Skeletal muscle tissue (tissue), 4 donors: Measurements from ENCODE around the gene ZBTB49. TPM values are rescaled to one million over a fixed set of nuclear protein-coding genes. Genes with fewer than 3 reads are reported as not detected.

Source experiments
- H3K27ac ChIP-seq: one replicate; pipeline ENCODE4 v1.7.0; 2013; ENCODE audit warnings: mild to moderate bottlenecking, low read depth, low read length, inconsistent platforms
- H3K27me3 ChIP-seq, 3 donors: one replicate each; pipeline ENCODE4 v1.7.0; 2013; ENCODE audit warnings: low read length in 3 of 3; ENCODE audit not compliant: control insufficient read depth in 3 of 3, insufficient read depth in 3 of 3
- H3K36me3 ChIP-seq, 3 donors: one replicate each; pipeline ENCODE4 v1.7.0; 2013; ENCODE audit warnings: low read length in 3 of 3; ENCODE audit not compliant: control insufficient read depth in 3 of 3, insufficient read depth in 3 of 3
- H3K4me1 ChIP-seq, 3 donors: one replicate each; pipeline ENCODE4 v1.7.0; 2013; ENCODE audit warnings: low read length in 3 of 3, mild to moderate bottlenecking in 3 of 3; ENCODE audit not compliant: control insufficient read depth in 3 of 3, insufficient read depth in 3 of 3
- H3K4me3 ChIP-seq, 3 donors: one replicate each; pipeline ENCODE4 v1.7.0; 2013; ENCODE audit warnings: low read length in 3 of 3
- H3K9ac ChIP-seq, 3 donors: one replicate each; pipeline ENCODE4 v1.7.0; 2013; ENCODE audit warnings: low read length in 3 of 3, mild to moderate bottlenecking in 3 of 3, moderate library complexity in 2 of 3, low read depth in 1 of 3
- H3K9me3 ChIP-seq, 3 donors: one replicate each; pipeline ENCODE4 v1.7.0; 2013; ENCODE audit warnings: low read length in 3 of 3; ENCODE audit not compliant: control insufficient read depth in 3 of 3
- total RNA-seq: library from RNA; depleted of rRNA; stranded (reverse); fragments of >200 nt; gene quantifications from one replicate; pipeline ENCODE4 v1.2.3, GENCODE V29; 2014
- donor health status: Osteomylitis.

The ZBTB49 gene
- total RNA-seq, 1 donor from 2014 or later = 4.2 TPM

DNA sequence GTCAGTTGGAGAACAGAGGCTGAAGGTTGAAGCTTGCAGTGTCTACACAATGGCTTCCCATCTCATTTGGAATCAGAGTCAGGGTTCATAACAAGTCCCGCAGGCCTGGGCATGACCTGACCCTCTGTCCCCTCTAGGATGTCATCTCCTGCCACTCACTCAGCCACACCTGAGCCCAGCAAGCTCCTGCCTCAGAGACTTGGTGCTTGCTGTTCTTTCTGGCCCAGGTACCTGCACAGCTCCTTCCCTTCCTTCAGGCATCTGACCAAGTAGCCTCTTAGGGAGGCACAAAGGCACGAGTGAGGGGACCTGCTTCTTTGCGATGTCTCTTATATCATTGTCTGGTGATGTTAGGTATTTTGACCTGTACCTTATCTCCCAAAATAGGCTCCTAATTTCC, 9.0 kb downstream of the ZBTB49 start:
- no peak overlapping the region for H3K9ac ChIP-seq
- H3K9me3 ChIP-seq = no peaks in the 10 kb centered on the region
- no peaks in the 10 kb centered on the region for H3K27me3 ChIP-seq
- H3K4me3 ChIP-seq = no peak overlapping the region
- peaks cover 9 to 20% (median 16%) of the 10 kb centered on the region in 3 donors for H3K36me3 ChIP-seq
- peaks cover 0 to 19% (median 14%) of the 10 kb centered on the region in 3 donors for H3K4me1 ChIP-seq
- H3K27ac ChIP-seq = no peak overlapping the region

DNA sequence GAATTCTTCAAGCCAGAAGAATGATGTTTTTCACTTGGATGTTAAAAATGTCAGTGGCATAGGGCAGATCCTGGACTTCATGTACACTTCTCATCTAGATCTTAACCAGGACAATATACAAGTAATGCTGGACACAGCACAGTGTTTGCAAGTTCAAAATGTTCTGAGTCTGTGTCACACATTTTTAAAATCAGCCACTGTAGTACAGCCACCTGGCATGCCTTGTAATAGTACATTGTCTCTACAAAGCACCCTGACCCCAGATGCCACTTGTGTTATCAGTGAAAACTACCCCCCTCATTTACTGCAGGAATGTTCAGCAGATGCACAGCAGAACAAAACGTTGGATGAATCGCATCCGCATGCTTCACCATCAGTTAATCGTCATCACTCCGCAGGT, 11.9 kb downstream of the ZBTB49 start:
- Histone ChIP-seq H3K27me3 (no peaks in the 10 kb centered on the region), H3K4me3 (no peak overlapping the region), H3K36me3 (peaks cover 17 to 28% (median 26%) of the 10 kb centered on the region in 3 donors), H3K27ac (no peak overlapping the region), H3K9ac (no peak overlapping the region), H3K9me3 (no peaks in the 10 kb centered on the region), H3K4me1 (peaks cover 0 to 5% (median 0%) of the 10 kb centered on the region in 3 donors)

DNA sequence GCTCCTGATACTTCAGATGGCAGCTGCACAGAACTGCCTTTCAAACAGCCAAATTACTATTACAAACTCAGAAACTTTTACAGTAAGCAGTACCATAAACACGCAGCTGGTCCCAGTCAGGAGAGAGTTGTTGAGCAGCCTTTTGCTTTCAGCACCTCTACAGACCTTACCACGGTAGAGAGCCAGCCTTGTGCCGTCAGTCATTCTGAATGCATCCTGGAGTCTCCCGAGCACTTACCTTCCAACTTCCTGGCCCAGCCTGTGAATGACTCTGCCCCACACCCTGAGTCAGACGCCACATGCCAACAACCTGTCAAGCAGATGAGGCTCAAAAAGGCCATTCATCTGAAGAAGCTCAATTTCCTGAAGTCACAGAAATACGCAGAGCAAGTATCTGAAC, 12.4 kb downstream of the ZBTB49 start:
- Histone ChIP-seq H3K36me3 (peaks cover 20 to 31% (median 29%) of the 10 kb centered on the region in 3 donors), H3K4me1 (peaks cover 0 to 5% (median 0%) of the 10 kb centered on the region in 3 donors), H3K9me3 (no peaks in the 10 kb centered on the region), H3K4me3 (no peak overlapping the region), H3K9ac (no peak overlapping the region), H3K27ac (no peak overlapping the region), H3K27me3 (no peaks in the 10 kb centered on the region)

DNA sequence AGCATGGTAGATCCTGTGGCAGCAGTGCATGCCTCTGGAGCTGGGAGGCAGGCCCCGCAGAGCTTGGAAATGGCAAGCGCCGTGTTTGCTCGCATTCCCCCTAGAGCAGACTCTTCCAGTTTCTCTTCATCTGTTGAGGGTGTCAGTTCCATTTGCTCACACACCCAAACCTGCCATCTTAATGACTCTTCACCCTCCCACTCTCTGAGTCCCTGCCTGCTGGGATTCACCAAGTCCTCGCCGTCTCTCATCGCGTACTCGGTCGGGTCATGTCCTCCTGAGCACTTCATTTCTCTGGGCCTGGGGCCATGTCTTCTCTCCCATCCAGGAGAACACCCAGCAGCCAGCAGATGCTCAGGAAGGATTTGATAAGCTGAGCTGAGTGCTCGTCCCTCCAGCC, 16.9 kb downstream of the ZBTB49 start:
- H3K27ac ChIP-seq = no peak overlapping the region
- H3K9me3 ChIP-seq = no peaks in the 10 kb centered on the region
- H3K4me3 ChIP-seq = no peak overlapping the region
- H3K9ac ChIP-seq = no peak overlapping the region
- H3K36me3 ChIP-seq = peaks cover 19 to 25% (median 22%) of the 10 kb centered on the region in 3 donors
- peaks cover 0 to 10% (median 5%) of the 10 kb centered on the region in 3 donors for H3K4me1 ChIP-seq
- H3K27me3 ChIP-seq = no peaks in the 10 kb centered on the region

DNA sequence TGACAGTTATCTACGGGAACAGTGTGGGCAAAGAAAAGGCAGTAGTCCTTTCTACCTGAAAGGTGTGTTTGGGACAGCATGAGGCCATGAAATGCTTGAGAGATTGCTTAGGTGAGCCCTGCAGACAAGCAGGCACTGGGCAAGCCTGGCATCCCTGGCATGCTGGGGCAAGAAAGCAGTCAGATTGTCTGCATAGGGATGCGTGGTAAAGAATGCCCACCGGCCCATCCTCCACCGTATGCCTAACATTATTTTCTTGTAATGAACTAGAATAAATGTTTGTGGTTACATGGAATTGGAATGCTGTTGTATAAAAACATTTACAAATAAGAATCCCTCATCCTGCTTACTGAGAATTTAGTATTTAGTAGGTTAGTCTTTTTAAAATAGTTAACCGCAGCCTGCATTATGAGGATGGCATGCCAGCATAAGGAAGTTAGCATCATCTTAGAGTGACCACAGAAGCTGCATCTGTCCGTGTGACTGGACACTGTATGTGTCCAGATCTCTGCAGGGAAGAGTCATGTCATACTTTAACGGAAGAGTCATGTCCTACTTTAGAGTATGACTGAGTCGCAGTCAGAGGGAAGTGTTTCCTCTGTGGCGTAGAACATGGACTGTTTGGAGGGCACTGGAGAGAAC, 18.9 kb downstream of the ZBTB49 start:
- Histone ChIP-seq H3K4me1 (peaks cover 0 to 7% (median 5%) of the 10 kb centered on the region in 3 donors), H3K36me3 (peaks cover 20 to 29% (median 21%) of the 10 kb centered on the region in 3 donors), H3K9ac (peak overlapping the region in 2 of 3 donors; percentile 58 to 81), H3K27me3 (no peaks in the 10 kb centered on the region), H3K9me3 (no peaks in the 10 kb centered on the region), H3K27ac (peak overlapping the region; percentile 54), H3K4me3 (no peak overlapping the region)

DNA sequence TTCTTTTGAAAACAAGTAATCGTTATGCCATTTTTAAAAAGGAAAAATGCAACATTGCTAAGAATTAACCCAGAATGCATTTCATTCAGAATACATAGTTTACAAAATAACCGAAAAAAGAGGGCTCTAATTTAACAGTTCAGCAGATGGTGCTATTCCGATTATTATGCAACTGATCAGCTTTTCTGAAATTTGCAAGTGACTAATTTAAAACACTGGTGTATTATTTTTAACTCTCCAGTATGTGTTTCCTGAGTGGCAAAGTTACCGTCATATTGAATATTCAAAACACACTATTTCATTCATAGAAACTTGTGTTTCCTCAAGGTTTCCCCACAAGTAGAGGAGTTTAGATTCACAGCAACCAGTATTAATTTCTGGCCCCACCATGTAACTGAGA, 21.1 kb downstream of the ZBTB49 start:
- no peaks in the 10 kb centered on the region for H3K9me3 ChIP-seq
- peaks cover 0 to 7% (median 5%) of the 10 kb centered on the region in 3 donors for H3K4me1 ChIP-seq
- H3K9ac ChIP-seq = no peak overlapping the region
- H3K36me3 ChIP-seq = peaks cover 37 to 38% (median 38%) of the 10 kb centered on the region in 3 donors
- no peaks in the 10 kb centered on the region for H3K27me3 ChIP-seq
- H3K4me3 ChIP-seq = no peak overlapping the region
- no peak overlapping the region for H3K27ac ChIP-seq

DNA sequence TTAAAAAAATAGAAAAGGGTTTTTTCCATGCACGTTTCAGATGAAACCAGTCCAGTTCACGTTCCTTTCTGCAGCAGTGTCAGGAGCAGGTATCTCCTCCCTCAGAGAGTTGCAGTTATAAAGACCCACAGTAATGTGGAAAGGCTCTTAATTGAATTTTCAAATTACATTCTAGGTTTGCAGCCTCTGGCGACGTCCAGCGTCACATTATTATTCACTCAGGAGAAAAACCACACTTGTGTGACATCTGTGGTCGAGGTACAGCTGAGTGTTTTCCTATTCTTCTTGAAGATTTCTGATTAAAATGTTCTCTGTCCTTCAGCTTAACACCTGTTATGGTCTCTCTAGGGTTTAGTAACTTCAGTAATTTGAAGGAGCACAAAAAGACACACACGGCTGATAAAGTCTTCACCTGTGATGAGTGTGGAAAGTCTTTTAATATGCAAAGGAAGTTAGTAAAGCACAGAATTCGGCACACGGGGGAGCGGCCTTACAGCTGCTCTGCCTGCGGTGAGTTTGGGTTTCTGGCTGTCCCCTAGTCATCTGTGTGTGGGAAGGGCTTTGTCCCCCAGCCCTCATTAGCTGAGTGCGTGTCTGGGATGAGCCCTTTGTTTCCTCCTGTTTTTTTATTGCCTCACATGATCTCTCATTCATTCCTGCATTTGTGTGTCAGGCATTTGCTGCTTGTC, 25.6 kb downstream of the ZBTB49 start:
- Histone ChIP-seq H3K4me1 (no peaks in the 10 kb centered on the region), H3K4me3 (no peak overlapping the region), H3K27ac (no peak overlapping the region), H3K9ac (no peak overlapping the region), H3K36me3 (peaks cover 42 to 51% (median 50%) of the 10 kb centered on the region in 3 donors), H3K27me3 (no peaks in the 10 kb centered on the region), H3K9me3 (no peaks in the 10 kb centered on the region)

DNA sequence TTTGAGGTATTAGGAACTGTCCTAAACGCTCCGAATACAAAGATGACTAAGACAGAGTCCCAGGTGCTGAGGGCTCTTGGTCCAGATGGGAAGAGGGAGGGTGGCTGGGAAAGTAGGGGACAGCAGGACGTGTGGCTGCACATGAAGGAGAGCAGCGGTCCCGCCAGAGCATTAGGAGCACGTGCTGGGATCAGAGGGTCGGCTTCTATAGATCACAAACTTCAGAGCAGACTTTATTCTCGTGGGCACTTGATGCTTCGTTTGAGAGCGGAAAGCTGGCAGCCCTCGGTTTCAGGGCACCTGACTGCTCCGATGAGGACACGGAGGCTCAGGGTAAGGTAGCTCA, 26.1 kb downstream of the ZBTB49 start:
- Histone ChIP-seq H3K9me3 (no peaks in the 10 kb centered on the region), H3K4me3 (no peak overlapping the region), H3K27ac (no peak overlapping the region), H3K4me1 (no peaks in the 10 kb centered on the region), H3K27me3 (no peaks in the 10 kb centered on the region), H3K36me3 (peaks cover 47 to 56% (median 55%) of the 10 kb centered on the region in 3 donors), H3K9ac (no peak overlapping the region)

DNA sequence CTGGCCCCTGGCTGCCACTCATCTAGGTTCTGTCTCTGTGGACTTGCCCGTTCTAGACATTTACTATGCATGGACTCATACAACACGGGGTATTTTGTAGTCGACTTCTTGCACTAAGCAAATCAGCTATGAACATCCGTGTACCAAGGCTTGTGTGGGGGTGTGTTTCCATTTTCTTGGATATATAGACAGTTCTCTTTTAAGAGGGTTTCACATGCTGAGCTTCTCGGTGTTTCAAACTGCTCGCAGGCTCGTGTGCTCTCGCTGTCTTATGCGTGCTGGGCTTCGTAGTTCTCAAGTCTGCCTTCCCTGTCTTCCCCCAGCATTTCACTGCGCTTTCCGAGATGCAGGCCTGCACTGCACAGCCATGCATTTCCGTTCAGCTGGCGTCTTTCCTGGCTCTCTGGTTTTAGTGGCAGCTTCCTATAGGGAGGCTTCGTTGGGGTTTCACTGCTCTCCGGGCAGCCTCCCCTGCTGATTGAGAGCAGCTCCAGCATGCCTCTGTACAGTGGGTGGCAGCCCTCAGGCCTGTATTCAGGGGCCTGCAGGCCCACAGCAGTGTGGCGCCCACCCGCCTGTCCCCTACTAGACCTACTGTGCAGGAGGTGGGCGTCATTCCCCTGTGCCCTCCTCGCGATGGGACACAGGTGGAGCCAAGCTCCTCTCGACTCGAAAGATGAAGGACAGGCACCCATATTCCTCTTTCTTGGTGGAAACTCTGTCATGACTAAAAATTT, 27.6 kb downstream of the ZBTB49 start:
- no peak overlapping the region for H3K4me3 ChIP-seq
- peaks cover 60 to 68% (median 66%) of the 10 kb centered on the region in 3 donors for H3K36me3 ChIP-seq
- no peaks in the 10 kb centered on the region for H3K9me3 ChIP-seq
- H3K9ac ChIP-seq = no peak overlapping the region
- no peak overlapping the region for H3K27ac ChIP-seq
- H3K4me1 ChIP-seq = no peaks in the 10 kb centered on the region
- no peaks in the 10 kb centered on the region for H3K27me3 ChIP-seq

DNA sequence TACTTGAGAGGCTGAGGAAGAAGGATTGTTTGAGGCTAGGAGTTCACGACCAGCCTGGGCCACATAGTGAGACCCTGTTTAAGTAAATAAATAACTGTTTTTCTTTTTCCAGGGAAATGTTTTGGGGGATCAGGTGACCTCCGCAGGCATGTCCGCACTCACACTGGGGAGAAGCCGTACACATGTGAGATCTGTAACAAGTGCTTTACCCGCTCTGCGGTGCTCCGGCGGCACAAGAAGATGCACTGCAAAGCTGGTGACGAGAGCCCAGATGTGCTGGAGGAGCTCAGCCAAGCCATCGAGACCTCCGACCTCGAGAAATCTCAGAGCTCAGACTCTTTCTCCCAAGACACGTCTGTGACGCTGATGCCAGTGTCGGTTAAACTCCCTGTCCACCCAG, 30.5 kb downstream of the ZBTB49 start:
- peaks cover 43 to 50% (median 47%) of the 10 kb centered on the region in 3 donors for H3K36me3 ChIP-seq

More for the DNA sequence above, 30.5 kb downstream of the ZBTB49 start:
- no peak overlapping the region for H3K4me3 ChIP-seq
- H3K9me3 ChIP-seq = no peaks in the 10 kb centered on the region
- no peaks in the 10 kb centered on the region for H3K4me1 ChIP-seq
- H3K27ac ChIP-seq = no peak overlapping the region
- H3K27me3 ChIP-seq = no peaks in the 10 kb centered on the region
- H3K9ac ChIP-seq = no peak overlapping the region
